Renal cortical epithelial cell (primary cell): Measurements from ENCODE around the gene CSGALNACT2. TPM values are rescaled to one million over a fixed set of nuclear protein-coding genes. Genes with fewer than 3 reads are reported as not detected.
A peak's percentile ranks its signal among the peaks of the same experiment; 100 is the strongest.

ENCODE experiments used
- DNase-seq: peaks from one replicate; pipeline ENCODE4 v3.0.0-alpha.2; 2011; ENCODE audit warnings: low read depth
- total RNA-seq: library from RNA; depleted of rRNA; stranded (reverse); fragments of >200 nt; gene quantifications from 2 replicates; pipeline ENCODE4 v1.2.3, GENCODE V29; 2014

CSGALNACT2 gene
- total RNA-seq, 1 donor from 2014 or later, result 18.1 TPM

DNA sequence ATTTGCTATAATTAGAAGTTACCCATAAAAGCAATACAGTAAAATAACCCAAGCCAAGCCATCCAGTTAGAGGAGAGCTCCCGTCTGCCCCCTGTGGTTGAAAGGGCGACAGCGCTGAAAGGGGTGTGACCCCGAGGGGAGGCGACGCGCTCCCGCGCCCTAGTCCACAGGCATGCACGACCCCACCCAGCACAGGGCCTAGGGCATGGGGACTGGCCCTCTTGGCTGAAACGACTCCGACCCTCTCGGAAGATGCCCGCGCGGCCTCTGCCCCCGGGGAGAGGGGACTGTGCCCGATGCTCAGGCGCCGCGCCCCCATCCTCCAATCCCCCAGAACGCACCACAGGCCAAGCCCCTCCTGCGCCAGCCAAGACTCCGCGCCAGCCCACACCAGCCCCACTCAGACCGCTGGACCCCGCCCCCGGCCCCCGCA is 64.0 kb downstream of the CSGALNACT2 start:
- DNase-seq, result no peak

DNA sequence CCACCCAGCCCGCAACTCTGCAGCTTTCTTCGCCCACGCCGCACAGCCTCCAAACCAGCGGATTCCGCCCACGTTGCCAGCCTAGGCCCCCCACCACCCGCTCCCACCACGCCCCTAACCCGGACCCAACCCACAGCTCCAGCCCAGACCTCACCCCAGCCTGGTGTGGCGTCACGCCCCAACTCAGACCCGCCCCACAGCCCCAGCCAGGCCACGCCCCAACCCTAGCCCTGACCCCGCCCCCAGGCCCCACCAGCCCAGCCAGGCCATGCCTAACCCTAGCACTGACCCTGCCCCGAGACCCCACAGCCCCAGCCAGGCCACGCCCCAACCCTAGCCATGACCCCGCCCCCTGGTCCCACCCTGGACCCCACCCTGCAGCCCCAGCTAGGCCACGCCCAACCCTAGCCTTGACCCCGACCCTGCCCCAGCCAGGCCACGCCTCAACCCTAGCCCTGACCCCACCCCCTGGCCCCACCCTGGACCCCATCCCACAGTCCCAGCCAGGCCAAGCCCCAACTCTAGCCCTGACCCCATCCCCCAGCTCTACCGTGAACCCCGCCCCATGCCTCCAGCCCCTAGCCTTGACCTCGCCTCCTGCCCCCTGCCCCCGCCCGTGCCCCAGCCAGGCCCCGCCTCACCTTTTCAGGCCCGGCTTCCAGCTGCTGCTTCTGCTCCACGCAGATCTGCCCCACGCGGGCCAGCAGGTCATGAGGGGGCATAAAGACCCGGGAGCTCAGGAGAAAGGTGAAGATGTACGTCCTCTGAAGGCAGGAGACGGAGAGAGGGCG is 64.6 kb downstream of the CSGALNACT2 start:
- no peak for DNase-seq

DNA sequence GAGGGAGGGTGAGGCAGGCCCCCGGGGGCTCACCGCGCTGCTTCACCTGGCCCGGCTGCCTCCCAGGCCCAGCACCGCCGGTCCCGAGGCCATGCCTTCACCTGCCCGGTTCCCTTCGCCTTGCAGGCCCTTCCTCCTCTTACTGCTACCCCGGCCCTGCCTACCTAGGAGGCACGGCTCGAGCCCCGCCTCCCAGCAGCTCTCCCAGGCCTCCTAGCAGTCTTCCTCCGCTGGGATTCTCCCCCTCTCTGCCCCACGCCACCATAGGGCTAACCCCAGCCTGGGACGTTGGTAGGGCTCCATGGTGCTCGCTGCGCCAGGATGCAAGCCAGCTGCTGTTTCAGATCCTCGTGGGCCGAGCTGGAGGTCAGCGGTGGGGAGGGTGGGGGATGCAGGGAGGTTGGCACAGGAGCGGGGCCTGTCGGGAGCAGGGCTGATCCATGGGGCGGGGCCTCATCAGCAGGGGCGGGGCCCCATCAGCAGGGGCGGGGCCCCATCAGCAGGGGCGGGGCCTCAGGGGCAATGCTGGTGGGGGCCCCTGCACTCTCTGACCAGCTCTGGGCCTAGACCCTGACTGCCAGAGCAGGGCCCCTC is 65.3 kb downstream of the CSGALNACT2 start:
- no peak for DNase-seq

DNA sequence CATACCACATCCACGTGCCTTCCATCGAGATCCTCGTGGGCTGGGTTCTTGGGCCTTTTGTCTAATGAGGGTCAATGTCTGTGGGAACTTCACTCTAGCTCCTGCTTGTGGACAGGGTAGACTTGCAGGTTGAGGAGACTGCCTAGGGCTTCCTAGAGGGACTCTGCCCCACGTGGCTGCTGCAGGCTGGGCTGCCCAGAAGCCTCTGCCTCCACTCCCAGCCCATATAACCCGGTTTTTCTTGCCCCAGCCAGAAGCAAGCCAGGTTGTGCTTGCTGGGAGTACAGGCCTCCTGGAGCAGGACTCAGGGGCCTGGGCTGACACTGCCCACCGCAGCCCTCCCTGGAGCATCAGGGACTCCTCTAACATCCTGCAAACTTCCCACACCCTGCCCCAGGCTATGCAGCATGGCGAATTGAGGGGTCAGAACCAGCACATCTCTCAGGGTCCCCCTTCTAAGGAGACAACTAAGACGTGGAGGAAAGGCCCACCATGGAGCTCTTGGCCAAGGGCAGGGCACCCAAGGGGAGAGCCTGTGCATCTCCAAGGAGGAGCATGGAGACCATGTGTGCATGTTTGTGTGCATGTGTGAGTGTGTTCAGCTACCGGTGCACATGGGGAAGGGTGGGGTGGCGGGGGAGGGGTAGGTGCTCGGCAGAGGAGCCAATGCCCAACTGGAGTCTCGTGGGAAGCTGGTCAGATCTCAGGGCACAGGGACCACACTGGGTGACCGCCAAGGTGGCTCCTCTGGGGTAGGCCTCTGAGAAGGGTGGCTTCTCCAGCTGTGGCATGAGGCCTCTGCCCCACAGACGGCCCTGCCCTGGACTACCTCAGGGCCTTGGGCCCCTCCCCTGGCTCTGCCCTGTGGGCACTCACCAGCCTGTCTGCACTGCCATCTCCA is 66.0 kb downstream of the CSGALNACT2 start:
- DNase-seq, result no peak

DNA sequence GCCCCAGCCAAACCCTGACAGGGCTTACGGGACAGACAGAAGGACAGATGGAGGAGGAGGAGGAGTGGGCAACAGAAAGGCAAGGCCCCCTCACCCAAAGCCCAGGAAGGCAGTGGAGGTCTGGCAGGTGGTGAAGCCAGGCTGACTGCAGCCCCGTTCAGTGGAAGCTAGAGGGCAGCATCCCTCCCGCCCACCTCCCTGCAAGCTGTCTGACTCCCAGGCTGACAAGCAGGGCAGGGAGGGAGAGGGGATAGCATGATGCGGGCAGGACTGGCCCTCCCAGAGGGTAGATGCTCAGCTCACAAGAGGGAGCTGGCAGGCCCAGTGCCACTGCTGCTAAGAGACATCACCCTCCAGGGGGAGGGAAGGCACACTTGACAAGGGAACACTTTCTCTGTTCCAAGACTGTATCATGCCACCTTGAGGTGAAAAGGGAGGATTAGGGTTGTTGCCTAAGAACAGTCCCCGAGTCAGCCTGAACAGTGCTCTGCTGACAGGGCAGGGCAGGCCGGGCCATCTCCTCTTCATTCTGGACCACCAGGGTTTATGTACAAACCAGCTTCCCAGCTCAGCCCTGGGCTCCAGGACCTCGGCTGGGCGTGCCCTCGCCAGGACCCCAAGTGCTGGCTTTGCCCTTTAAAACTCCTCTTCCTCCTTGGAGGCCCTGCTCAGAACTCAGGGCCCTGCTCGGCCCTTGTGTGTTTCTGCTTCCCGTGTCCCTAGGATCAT is 66.9 kb downstream of the CSGALNACT2 start:
- DNase-seq, result peak; percentile 54

DNA sequence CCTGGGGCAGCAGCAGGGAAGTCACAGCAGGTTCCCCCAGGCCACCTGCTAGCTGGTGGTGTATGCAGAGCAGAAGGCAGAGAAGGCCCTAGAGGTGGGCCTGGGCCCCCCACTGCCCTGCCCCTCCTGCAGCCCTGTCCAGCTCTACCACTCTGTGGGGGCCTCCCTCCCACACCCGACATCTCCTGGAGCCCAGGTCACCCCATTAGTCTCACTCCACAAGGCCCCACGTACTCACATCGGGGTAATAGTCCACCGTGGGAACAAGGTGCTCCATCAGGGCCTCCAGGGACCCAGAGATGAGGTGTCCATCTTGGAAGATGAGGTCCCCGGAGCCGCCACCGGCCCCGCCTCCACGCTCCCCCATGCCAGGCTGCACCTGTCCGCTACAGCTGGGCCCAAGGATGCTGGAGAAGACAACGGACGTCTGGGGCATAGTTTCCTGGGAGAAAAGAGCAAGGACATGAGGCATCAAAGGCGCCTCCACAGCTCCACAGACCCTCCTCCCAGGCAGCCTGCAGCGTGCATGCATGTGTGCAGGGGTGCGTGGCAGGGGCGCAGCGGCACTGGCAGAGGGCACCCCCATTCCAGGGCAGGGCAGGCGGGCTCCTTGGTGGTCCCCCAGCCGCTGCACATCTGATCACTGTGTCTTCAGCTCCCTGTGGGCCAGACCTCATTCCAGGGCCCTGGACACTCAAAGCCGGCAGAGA is 67.6 kb downstream of the CSGALNACT2 start:
- DNase-seq, result no peak

DNA sequence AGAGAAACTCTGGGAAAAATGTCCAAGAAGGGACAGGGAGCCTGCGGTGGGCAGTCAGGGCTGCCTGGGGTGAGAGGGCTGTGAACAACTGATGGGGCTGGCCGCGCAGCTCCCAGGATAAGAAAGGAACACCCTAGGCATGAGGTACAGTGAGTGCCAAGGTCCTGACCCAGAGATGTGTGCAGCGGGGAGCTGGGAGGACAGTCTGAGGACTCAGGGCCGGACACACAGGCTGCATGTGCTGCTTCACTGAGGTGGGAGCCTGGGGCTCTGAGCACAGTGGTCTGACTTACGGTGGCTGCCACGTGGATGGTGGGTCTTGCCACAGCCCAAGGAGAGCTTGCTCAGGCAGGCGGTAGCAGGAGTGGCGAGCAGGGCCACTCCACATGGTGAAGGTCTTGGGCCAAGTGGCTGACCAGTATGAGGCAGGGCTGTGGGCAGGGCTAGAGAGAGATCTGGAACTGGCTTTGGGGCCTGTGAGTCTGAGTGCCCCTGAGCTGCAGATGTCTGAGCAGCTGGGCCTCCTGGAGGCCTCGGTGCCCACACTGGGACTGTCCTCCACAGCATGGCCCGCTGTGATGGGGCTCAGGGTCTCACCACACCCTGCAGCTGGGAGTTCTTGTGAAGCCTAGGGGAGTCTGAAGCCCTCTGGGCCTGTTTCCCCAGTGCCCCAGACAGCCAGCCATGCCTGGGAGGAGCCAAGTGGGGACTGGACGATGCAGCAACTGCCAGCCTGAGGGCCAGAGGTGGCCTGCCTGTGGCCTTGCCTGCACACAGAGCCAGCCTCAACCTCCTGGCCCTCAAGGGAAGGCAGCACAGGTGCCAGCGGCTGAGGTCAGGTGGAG is 68.4 kb downstream of the CSGALNACT2 start:
- no peak for DNase-seq

DNA sequence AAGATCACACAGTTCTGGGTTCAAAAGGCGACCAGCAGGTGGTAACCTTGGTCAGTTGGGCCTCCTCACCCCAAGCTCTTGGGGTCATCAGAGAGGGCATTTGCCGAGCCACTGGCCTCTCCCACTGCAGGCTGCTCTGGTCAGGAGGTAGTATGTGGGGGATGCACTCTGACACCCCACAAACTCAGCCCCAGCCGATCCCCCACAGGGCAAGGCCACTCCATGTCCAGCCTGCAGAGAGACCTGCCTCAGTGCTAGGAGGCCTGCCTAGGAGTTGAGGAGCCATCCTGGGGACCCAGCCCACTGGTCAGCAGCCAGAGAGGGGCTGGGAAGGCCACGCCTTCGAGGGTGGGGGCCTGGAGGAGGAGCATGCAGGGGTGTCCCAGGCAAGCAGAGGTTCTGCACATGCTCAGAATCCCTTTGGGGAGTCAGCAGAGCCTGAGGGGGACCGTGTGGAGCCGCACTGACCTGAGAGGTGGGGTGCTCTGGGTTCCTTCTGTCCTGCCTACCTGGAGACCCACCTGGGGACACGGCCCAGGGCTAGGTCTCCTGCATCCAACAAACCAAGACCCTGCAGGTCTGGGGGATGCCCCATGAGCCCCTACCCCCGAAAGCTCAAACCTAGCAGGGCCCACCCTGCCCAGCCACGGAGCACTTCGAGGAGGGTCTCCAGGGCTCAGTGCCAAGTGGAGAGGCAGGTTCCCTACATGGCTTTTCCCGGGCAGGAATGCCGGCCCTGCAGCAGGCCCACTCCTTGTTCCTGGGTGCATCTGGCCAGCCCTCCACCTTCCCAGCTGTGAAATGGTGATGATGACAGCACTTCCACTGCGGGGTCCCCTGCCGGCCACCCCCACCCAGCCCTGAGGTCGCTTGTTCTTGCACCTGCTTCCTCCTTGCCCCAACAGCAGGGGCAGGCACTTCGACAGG is 70.2 kb downstream of the CSGALNACT2 start:
- DNase-seq, result no peak

DNA sequence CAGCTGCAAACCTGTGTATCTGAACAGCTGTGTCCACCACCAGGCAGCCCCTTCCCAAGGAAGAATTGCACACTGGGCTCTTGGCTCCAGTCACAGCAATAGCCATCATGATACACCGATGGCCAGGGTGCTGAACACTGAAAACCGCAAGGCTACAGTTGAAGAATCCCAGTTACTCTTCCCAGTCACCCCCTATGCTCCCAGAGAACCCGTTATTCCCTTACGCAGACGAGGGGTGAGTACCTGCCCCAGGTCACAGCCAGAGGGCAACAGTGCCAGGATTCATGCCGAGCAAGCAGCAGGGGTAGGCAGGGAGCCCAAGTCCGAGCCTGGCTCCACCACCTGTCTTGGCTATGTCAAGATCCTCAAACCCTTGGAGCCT is 70.8 kb downstream of the CSGALNACT2 start:
- DNase-seq, result no peak

DNA sequence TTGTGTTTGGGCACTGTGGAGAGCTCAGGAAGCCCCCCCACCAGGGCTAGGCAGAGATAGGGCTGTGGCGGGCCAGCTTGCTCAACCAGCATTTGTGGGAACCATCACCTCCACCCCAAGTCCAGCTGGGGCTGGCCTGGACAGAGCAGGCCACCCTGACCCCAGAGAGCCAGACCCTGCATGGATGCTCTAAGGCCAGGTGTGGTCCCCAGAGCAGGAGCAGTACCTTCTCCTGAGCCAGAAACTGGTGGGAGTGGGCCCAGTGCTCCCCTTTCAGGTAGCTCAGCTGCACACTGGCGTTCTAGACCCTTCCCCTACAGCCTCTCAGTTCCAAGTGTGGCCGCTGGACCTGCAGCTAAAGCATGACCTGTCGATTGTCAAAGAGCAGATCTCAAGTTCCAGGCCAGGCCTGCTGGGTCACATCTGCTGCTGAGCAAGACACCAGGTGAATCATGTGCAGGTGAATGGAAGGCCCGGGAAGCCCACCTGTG is 71.5 kb downstream of the CSGALNACT2 start:
- DNase-seq, result no peak

DNA sequence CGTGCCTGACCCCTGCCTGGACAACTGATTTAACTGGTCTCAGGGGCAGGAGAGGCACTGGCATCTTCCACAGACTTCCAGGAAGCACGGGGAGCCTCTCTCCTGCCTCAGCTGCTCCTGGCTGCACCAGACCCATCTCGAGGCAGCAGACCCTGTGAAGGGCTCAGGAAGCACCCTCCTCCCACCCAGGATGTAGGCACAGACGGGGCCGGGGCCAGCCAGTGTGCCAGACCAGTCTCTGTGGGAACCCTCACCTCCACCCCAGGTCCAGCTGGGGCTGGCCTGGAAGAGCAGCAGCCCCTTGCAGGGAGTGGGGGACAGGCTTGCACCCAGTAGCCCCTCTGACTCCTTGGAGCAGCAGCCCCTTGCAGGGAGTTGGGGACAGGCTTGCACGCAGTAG is 72.3 kb downstream of the CSGALNACT2 start:
- DNase-seq, result no peak

DNA sequence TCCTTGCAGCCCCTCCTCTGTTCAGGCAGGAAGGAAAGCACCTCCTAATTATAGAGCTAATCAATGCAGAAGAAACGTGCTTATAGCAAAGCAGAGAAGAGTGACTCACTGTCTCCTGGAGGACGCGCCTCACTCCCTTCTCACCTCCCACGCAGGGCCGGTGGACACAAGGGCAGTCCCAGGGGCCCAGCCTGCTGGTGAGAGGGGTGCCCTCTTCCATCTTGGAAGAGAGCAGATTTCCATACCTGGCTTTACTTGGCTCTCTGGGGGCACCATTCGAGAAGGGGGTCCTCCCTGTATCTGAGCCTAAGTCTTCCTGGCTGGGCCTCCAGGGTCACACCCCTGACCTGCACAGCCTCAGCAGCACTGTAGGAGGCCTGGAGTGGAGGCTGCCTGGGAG is 72.8 kb downstream of the CSGALNACT2 start:
- peak; percentile 66 for DNase-seq

DNA sequence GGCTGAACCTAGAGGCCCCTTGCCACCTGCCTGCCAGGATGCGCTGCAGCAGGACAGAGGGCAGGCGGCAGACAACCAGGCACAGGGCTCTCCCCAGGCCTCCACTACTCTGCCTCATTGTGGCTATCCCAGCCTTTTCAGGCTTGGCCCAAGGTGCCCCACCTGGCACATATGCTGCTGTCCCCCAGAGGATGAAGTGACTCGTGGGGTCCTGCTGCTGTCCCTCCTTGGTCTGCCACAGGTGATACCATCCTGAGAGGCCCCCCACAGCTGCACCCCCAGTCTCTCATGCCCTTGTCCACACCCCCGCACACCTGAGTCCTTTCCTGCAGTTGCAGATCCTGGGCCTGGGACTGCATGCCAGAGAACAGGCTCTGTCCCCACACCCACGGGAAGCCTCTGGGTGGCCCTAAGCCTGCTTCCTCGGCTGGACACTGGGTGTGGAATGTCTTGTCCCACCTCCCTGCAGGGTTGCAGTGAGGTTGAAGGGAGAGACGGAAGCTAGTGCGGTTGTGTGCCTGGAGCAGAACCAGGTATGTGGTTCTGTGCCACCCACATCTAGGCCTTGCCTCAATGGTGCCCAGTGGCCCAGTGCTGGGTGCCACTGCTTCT is 73.3 kb downstream of the CSGALNACT2 start:
- no peak for DNase-seq

DNA sequence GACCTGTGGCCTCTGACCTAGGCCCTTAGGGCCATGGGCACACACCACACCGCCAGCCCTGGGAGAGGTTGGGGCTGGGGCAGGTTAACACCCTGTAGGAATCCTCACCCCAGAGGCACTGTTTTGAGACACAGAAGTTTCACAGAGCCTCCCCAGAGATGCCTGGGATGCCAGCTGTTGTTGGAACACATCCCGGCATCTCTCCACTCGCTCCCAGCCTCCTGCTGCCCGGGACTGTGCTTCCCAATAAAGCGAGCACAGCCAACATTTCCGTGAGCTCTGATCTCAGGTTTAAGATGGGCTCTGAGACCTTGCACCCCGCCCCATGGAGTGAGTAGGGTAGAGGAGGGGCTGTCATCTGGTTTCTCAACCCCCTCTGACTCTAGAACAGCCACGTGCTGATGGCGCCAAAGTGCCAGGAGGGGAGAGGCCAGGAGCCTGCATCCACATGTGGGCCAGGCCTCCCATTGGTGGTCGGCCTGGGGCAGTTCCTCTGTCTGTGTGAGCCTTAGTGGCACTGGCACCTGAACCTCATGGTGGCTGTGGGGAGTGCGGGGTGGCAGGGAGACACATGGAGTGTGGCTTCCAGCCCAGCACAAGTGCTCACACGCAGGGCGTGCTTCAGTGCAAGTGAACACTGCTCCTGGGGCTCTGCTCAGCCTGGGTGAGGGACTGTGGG is 73.9 kb downstream of the CSGALNACT2 start:
- DNase-seq, result no peak

DNA sequence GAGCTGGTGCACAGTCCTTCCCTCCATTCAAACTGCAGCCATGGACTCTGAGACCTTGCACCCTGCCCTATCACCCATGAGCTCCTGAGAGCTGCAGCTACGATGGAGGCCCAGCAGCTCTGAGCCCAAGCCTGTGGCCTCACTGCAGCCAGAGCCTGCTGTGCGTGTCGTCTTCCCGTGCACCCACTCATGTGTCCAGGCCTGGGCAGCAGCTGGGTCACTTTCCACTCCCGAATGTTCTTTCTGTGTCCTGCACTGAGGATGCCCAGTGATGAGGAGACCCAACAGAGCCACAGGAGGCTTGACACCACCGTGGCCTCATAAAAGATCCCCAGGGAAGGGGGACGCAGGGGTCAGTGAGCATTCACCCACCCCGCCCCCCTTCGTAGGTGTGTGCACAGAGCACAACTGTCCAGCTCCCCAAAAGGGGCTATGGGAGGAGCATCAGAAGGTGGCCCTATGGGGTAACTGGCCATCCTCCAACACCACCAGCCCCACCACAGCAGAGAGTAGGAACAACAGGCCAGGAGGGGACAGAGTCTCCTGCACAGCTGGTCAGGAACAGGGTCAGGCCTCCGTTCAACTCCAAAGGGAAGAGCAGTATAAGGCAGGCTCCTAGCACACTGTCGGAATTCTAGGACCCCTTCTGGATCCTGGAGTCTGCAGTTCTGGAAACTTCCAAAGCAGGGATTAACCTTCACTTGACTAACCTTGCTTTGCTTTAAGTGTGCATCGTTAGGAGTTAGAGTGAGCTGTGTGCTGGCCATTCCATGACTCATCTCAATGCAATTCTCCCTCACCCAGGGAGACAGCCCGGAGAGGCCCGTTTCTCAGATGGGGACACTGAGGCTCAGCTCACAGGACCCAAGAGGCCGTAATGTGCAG is 76.1 kb downstream of the CSGALNACT2 start:
- peak; percentile 50 for DNase-seq

DNA sequence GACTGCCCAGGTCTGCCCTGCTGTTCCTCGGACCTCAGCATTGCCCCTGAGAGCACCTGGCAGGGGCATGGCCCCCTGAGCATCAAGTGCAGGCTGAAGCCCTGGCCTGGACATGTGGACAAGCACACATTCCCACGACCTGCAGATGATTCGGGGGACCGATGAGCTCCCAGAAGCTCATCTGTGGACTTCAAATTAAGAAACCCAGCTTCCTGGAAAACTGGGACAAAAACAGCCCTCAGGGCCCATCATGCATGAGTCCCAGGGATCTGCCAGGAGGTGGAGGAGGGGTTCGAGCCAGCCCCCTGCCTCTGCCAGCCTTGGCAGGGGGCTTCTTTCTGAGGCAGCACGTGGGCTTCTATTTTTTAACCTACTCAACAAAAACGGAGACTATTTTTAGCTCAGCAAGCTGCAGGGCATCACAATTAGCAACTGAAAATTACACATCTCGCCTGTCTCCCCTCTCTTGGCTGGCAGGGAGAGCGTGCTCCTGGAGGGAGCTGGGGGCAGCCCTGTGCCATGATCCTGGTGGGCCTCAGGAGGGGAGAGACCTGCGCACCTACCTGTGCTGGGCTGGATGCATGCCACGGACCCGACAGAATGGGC is 76.8 kb downstream of the CSGALNACT2 start:
- no peak for DNase-seq
